Heart left ventricle (tissue), 13 donors: ENCODE results near the gene MCC.

Experiments
- CTCF ChIP-seq, 12 donors: fragments of 200-600 bp; sonication (generic) in 4 of 12; IDR thresholded peaks; one replicate each; pipeline versions ENCODE4 v1.5.0 to v1.8.0; 2018 to 2022; ENCODE audit warnings: antibody characterized with exemption in 12 of 12, mild to moderate bottlenecking in 5 of 12
- POLR2A ChIP-seq, 2 donors: fragments of 450-650 bp; IDR thresholded peaks; one replicate each; pipeline ENCODE4 v1.6.1; 2017; ENCODE audit warnings: antibody characterized with exemption in 2 of 2, mild to moderate bottlenecking in 2 of 2, moderate library complexity in 2 of 2
- donor health status: ischemic (EF 13 %, LVEDD 7.1; RV severe dilation, severe dysfunction).
- donor health status: DM: no; HTN: yes; CAD: no.
- donor health status: DM: no; HTN: no; CAD: no.
- donor health status: ischemic (EF 25% LVEDD 6.9; RV normal size, moderate dysfunction).
- donor health status: ischemic (EF 25% LVEDD 5.7; RV mildly dilated, moderate dysfunction).
- donor health status: ischemic (EF 35%, LVEDD 5.7; RV mildly dilated, moderate dysfunction).
- donor health status: nonischemic (EF 11% LVEDD 7.7; RV severe dilation, severe dysfunction).
- donor health status: DM: yes; HTN: yes; CAD: no.
- donor health status: PGD.
- donor health status: ischemic (EF 29% LVEDD 5.4; RV normal size, mild dysfunction).
- donor health status: nonischemic (EF 23%, LVEDD 6.1; RV moderate dilation, normal function).

GRCh38 chr5:113133211-113133975 lies 354.9 kb downstream of the MCC start:
- TF ChIP-seq CTCF (IDR thresholded peaks at IDR 0.05) (no peak), POLR2A (IDR thresholded peaks at IDR 0.05) (no peak)
